PC-9 (cell line): Measurements from ENCODE around the gene DNAJB9. TPM values are rescaled to one million over a fixed set of nuclear protein-coding genes. Genes with fewer than 3 reads are reported as not detected.
A peak's percentile ranks its signal among the peaks of the same experiment; 100 is the strongest.

Experiments used
- BruUV-seq: library from RNA; stranded (reverse); fragments of 400-500 nt; replicated peaks from 2 replicates; lab custom pipeline; 2021; lab: Mats Ljungman, UMichigan
- CTCF ChIA-PET: fragments of 300-600 bp; sonication (Branson Sonifier 250); formaldehyde crosslinking; loops from one replicate; lab custom pipeline; 2022; ENCODE audit warnings: antibody characterized with exemption; lab: Charles Lee
- POLR2A ChIA-PET: fragments of 300-600 bp; sonication (Branson Sonifier 250); formaldehyde crosslinking; loops from one replicate; lab custom pipeline; 2022; ENCODE audit warnings: antibody characterized with exemption; ENCODE audit not compliant: unreplicated experiment; lab: Charles Lee
- DNase-seq, 2 experiments: peaks; one replicate each; pipeline versions ENCODE4 v3.0.0 to v3.0.0-alpha.2; 2015 to 2022; ENCODE audit warnings: mixed read lengths in 1 of 2
- H2AFZ ChIP-seq: fragments of 200-600 bp; sonication (generic); 2 replicates; pipeline ENCODE4 v1.8.1; 2017; ENCODE audit warnings: antibody characterized with exemption
- H3F3A ChIP-seq: fragments of 200-600 bp; sonication (generic); 2 replicates; pipeline ENCODE4 v1.8.1; 2017; ENCODE audit warnings: antibody characterized with exemption, mild to moderate bottlenecking, low read depth; ENCODE audit not compliant: insufficient read depth
- H3K27ac ChIP-seq: fragments of 200-600 bp; sonication (generic); 2 replicates; pipeline ENCODE4 v1.6.1; 2016; ENCODE audit warnings: mixed run types
- H3K27me3 ChIP-seq: fragments of 200-600 bp; sonication (generic); 2 replicates; pipeline ENCODE4 v1.6.1; 2016; ENCODE audit warnings: low read depth, mixed run types; ENCODE audit not compliant: insufficient read depth
- H3K36me3 ChIP-seq: fragments of 200-600 bp; sonication (generic); 2 replicates; pipeline ENCODE4 v1.6.1; 2016; ENCODE audit warnings: low read depth, mixed run types
- H3K4me1 ChIP-seq: fragments of 200-600 bp; sonication (generic); replicated peaks from 2 replicates; pipeline ENCODE4 v1.6.1; 2016; ENCODE audit warnings: mixed run types; ENCODE audit not compliant: insufficient read depth
- H3K4me2 ChIP-seq: fragments of 200-600 bp; sonication (generic); 2 replicates; pipeline ENCODE4 v1.6.1; 2017; ENCODE audit warnings: mixed run types
- H3K4me3 ChIP-seq: fragments of 200-600 bp; sonication (generic); 2 replicates; pipeline ENCODE4 v1.6.1; 2016; ENCODE audit warnings: mixed run types
- H3K79me2 ChIP-seq: fragments of 200-600 bp; sonication (generic); 2 replicates; pipeline ENCODE4 v1.6.1; 2017; ENCODE audit warnings: low read depth, mixed run types
- H3K9me2 ChIP-seq: fragments of 200-600 bp; sonication (generic); 2 replicates; pipeline ENCODE4 v1.8.1; 2017; ENCODE audit warnings: mild to moderate bottlenecking; ENCODE audit not compliant: insufficient read depth
- H3K9me3 ChIP-seq: fragments of 200-600 bp; sonication (generic); 2 replicates; pipeline ENCODE4 v1.8.1; 2016; ENCODE audit warnings: low read depth; ENCODE audit not compliant: insufficient read depth
- H4K20me1 ChIP-seq: fragments of 200-600 bp; sonication (generic); 2 replicates; pipeline ENCODE4 v1.8.1; 2017; ENCODE audit not compliant: insufficient read depth
- CTCF ChIP-seq: fragments of 200-600 bp; sonication (generic); conservative IDR thresholded peaks from 2 replicates; pipeline ENCODE4 v1.6.1; 2017; ENCODE audit warnings: mixed run types, antibody characterized with exemption, mild to moderate bottlenecking, moderate library complexity
- EZH2 ChIP-seq: fragments of 200-600 bp; sonication (generic); IDR thresholded peaks from 2 replicates; pipeline ENCODE4 v1.8.0; 2017; ENCODE audit warnings: antibody characterized with exemption, low read depth
- intact Hi-C: fragments of 100-400 bp; cut with micrococcal nuclease; formaldehyde crosslinking; loops from one replicate; pipeline ENCODE4 v1.10.0; 2022; ENCODE audit not compliant: unreplicated experiment
- total RNA-seq: library from RNA; stranded (reverse); gene quantifications from 2 replicates; pipeline ENCODE4 v1.2.3, GENCODE V29; 2021

DNAJB9 gene
- total RNA-seq, 1 experiment from 2014 or later, result 13.3 TPM

- H3K27ac ChIP-seq, result no peak overlapping the region
- H3K4me1 ChIP-seq, result 0 out of 2 replicates have a peak, but pooled peaks cover 10% of the 10 kb centered on the region
- H2AFZ ChIP-seq, result no peak overlapping the region
- H3K27me3 ChIP-seq, result no peaks in the 10 kb centered on the region
- ChIA-PET CTCF (no interaction called here), POLR2A (no interaction called here)
- H3K9me3 ChIP-seq, result no peaks in the 10 kb centered on the region
- no peaks in the 10 kb centered on the region for H3K79me2 ChIP-seq
- peak; percentile 11 to 45 for DNase-seq
- no peaks in the 10 kb centered on the region for H4K20me1 ChIP-seq
- BruUV-seq, result no TSS peak
- no peaks in the 10 kb centered on the region for H3K36me3 ChIP-seq
- TF ChIP-seq CTCF, result no peak
- TF ChIP-seq EZH2, result no peak
- intact Hi-C loops, result loop anchor here (5.0 kb wide), 1 partner anchor 39 kb away; no protein-coding TSS in a partner anchor
- no peak overlapping the region for H3K4me3 ChIP-seq
- no peaks in the 10 kb centered on the region for H3F3A ChIP-seq
- 0 out of 2 replicates have a peak, but pooled peaks cover 2% of the 10 kb centered on the region for H3K9me2 ChIP-seq
- H3K4me2 ChIP-seq, result peak overlapping the region; percentile 19; the same call in 1 of the 2 replicates
These were observed 41.6 kb downstream of the DNAJB9 start for GRCh38 chr7:108611268-108611667.

GRCh38 chr7:108613147-108613948, 43.7 kb downstream of the DNAJB9 start:
- no TSS peak for BruUV-seq
- Histone ChIP-seq H3K9me2 (0 out of 2 replicates have a peak, but pooled peaks cover 2% of the 10 kb centered on the region), H3K4me1 (0 out of 2 replicates have a peak, but pooled peaks cover 10% of the 10 kb centered on the region), H3K27me3 (no peaks in the 10 kb centered on the region), H3K36me3 (no peaks in the 10 kb centered on the region), H3K4me2 (no peak overlapping the region), H3K79me2 (no peaks in the 10 kb centered on the region), H2AFZ (no peak overlapping the region), H3F3A (no peaks in the 10 kb centered on the region), H4K20me1 (no peaks in the 10 kb centered on the region), H3K4me3 (no peak overlapping the region), H3K9me3 (no peaks in the 10 kb centered on the region), H3K27ac (no peak overlapping the region)
- TF ChIP-seq CTCF (peak; percentile 88), EZH2 (no peak)
- CTCF ChIA-PET, result no interaction called here
- intact Hi-C loops, result loop anchor here (5.0 kb wide), 1 partner anchor 41 kb away; no protein-coding TSS in a partner anchor
- peak in 1 of 2 experiments; percentile 47 for DNase-seq
- POLR2A ChIA-PET, result no interaction called here

GRCh38 chr7:108613949-108614381, 44.3 kb downstream of the DNAJB9 start:
- CTCF ChIA-PET, result no interaction called here
- H2AFZ ChIP-seq, result no peak overlapping the region
- BruUV-seq, result no TSS peak
- H3K4me3 ChIP-seq, result no peak overlapping the region
- no peak for DNase-seq
- H3K4me1 ChIP-seq, result 0 out of 2 replicates have a peak, but pooled peaks cover 10% of the 10 kb centered on the region
- H3K9me3 ChIP-seq, result no peaks in the 10 kb centered on the region
- intact Hi-C loops, result loop anchor here (5.0 kb wide), 1 partner anchor 42 kb away; no protein-coding TSS in a partner anchor
- H3K4me2 ChIP-seq, result no peak overlapping the region
- H3F3A ChIP-seq, result no peaks in the 10 kb centered on the region
- H3K27me3 ChIP-seq, result no peaks in the 10 kb centered on the region
- POLR2A ChIA-PET, result no interaction called here
- no peaks in the 10 kb centered on the region for H3K79me2 ChIP-seq
- no peaks in the 10 kb centered on the region for H3K9me2 ChIP-seq
- H3K36me3 ChIP-seq, result no peaks in the 10 kb centered on the region
- H4K20me1 ChIP-seq, result no peaks in the 10 kb centered on the region
- H3K27ac ChIP-seq, result no peak overlapping the region
- TF ChIP-seq EZH2 (no peak), CTCF (no peak)
